K562 (cell line): ENCODE measurements around the gene HACD1. TPM values are rescaled to one million over a fixed set of nuclear protein-coding genes. Genes with fewer than 3 reads are reported as not detected.

Experiments
- CBFA2T2 ChIP-seq: fragments of 450-650 bp; conservative IDR thresholded peaks from 2 replicates; pipeline ENCODE4 v1.6.1; 2017; ENCODE audit warnings: mild to moderate bottlenecking
- CBX8 ChIP-seq: fragments of 200-600 bp; sonication (generic); IDR thresholded peaks from 2 replicates; pipeline ENCODE4 v1.6.1; 2012; ENCODE audit warnings: borderline replicate concordance, mixed run types, low read depth, mild to moderate bottlenecking, moderate library complexity, mixed read lengths, low read length, control low read depth, inconsistent platforms; ENCODE audit not compliant: poor library complexity, severe bottlenecking; ENCODE audit errors: extremely low read depth
- CEBPB ChIP-seq: fragments of 450-650 bp; IDR thresholded peaks from 2 replicates; pipeline ENCODE4 v1.6.1; 2016; ENCODE audit warnings: missing genetic modification characterization, missing compliant biosample characterization
- CEBPG ChIP-seq, 3 experiments: fragments of 200-800 bp in 1 of 3; sonication (Bioruptor generic) in 1 of 3; sonication (generic) in 1 of 3; formaldehyde crosslinking in 1 of 3; IDR thresholded peaks in 2 of 3; conservative IDR thresholded peaks in 1 of 3; 2 replicates each; pipeline versions ENCODE4 v1.6.1 to v1.8.0; 2016 to 2022; ENCODE audit warnings: missing compliant biosample characterization in 2 of 3, missing genetic modification characterization in 2 of 3, mild to moderate bottlenecking in 1 of 3, missing genetic modification reagents in 1 of 3
- EZH2 ChIP-seq: IDR thresholded peaks from 2 replicates; pipeline ENCODE4 v1.6.1; 2012; ENCODE audit warnings: low read depth, mild to moderate bottlenecking, inconsistent platforms, low read length, borderline replicate concordance
- HDAC3 ChIP-seq: fragments of 450-650 bp; IDR thresholded peaks from 2 replicates; pipeline ENCODE4 v1.6.1; 2018; ENCODE audit warnings: borderline replicate concordance, mild to moderate bottlenecking, moderate library complexity; ENCODE audit not compliant: partially characterized antibody
- HMGN3 ChIP-seq: IDR thresholded peaks from 2 replicates; pipeline ENCODE4 v1.6.1; 2011; ENCODE audit warnings: borderline replicate concordance, low read depth, mild to moderate bottlenecking, mixed read lengths, low read length; ENCODE audit not compliant: insufficient read length; ENCODE audit errors: extremely low read depth
- LCOR ChIP-seq: sonication (generic); formaldehyde crosslinking; IDR thresholded peaks from 2 replicates; pipeline ENCODE4 v1.8.0; 2022; ENCODE audit warnings: mild to moderate bottlenecking, missing genetic modification reagents
- MECOM ChIP-seq: fragments of 250-450 bp; sonication (Bioruptor Pico); IDR thresholded peaks from 2 replicates; pipeline ENCODE4 v1.8.0; 2022; ENCODE audit warnings: inconsistent platforms
- NCOR1 ChIP-seq: fragments of 450-650 bp; IDR thresholded peaks from 2 replicates; pipeline ENCODE4 v1.6.1; 2016; ENCODE audit warnings: mild to moderate bottlenecking, moderate library complexity
- RBM25 ChIP-seq: fragments of 200-400 bp; formaldehyde crosslinking; IDR thresholded peaks from 2 replicates; pipeline ENCODE4 v1.6.1; 2018; ENCODE audit warnings: low read length, low read depth, moderate library complexity; ENCODE audit not compliant: severe bottlenecking
- RFX7 ChIP-seq: fragments of 250-450 bp; sonication (Bioruptor Pico); IDR thresholded peaks from 2 replicates; pipeline ENCODE4 v1.5.1; 2021; ENCODE audit warnings: mild to moderate bottlenecking
- TCF3 ChIP-seq: sonication (generic); formaldehyde crosslinking; IDR thresholded peaks from 2 replicates; pipeline ENCODE4 v1.4.0; 2020; ENCODE audit warnings: mild to moderate bottlenecking, missing genetic modification reagents
- ZBTB8A ChIP-seq: fragments of 450-650 bp; IDR thresholded peaks from 2 replicates; pipeline ENCODE4 v1.6.1; 2018; ENCODE audit warnings: mild to moderate bottlenecking, moderate library complexity; ENCODE audit not compliant: partially characterized antibody
- ZNF75A ChIP-seq: fragments of 450-650 bp; formaldehyde crosslinking; IDR thresholded peaks from 2 replicates; pipeline ENCODE4 v1.4.0; 2020; ENCODE audit warnings: mild to moderate bottlenecking
- ZNF79 ChIP-seq: fragments of 250-450 bp; sonication (Bioruptor Pico); IDR thresholded peaks from 2 replicates; pipeline ENCODE4 v1.4.0; 2020; ENCODE audit warnings: low read depth, mild to moderate bottlenecking, moderate library complexity
- polyA plus RNA-seq, 8 experiments: library from polyadenylated mRNA; depleted of rRNA in 4 of 8; stranded (reverse) in 5 of 8; unstranded in 3 of 8; fragments of >200 nt; fragmentation: Nextera tagmentation in 2 of 8; fragmentation: Illumina TruSeq in 1 of 8; extraction: Ambion mirVana in 2 of 8; extraction: Trizol in 1 of 8; gene quantifications; 2 replicates each; pipeline versions ENCODE4 v1.2.1 to v1.2.3, GENCODE V29; 2011 to 2014; ENCODE audit warnings: inconsistent platforms in 1 of 8, missing spikeins in 1 of 8
- total RNA-seq, 7 experiments: library from RNA; depleted of rRNA in 6 of 7; stranded (reverse); fragments of >200 nt in 6 of 7; fragmentation: Illumina TruSeq in 2 of 7; extraction: Trizol in 2 of 7; gene quantifications; 2 replicates each; pipeline versions ENCODE4 v1.2.1 to v1.2.3, GENCODE V29; 2011 to 2021; ENCODE audit warnings: low replicate concordance in 1 of 7
- TF ChIP-seq, protein P1 (sequence below): fragments of 250-450 bp; sonication (Bioruptor Pico); IDR thresholded peaks from 2 replicates; pipeline ENCODE4 v1.4.0; 2020; ENCODE audit warnings: mild to moderate bottlenecking, moderate library complexity
- TF ChIP-seq, protein P2 (sequence below): fragments of 250-450 bp; sonication (Bioruptor Pico); IDR thresholded peaks from 2 replicates; pipeline ENCODE4 v1.5.0; 2021
- TF ChIP-seq, protein P3 (sequence below): fragments of 450-650 bp; IDR thresholded peaks from 2 replicates; pipeline ENCODE4 v1.6.1; 2016; ENCODE audit warnings: low read depth, mild to moderate bottlenecking, moderate library complexity
- TF ChIP-seq, protein P4 (sequence below): sonication (generic); formaldehyde crosslinking; IDR thresholded peaks from 2 replicates; pipeline ENCODE4 v1.8.0; 2022; ENCODE audit warnings: missing genetic modification reagents, mild to moderate bottlenecking, borderline replicate concordance

The HACD1 gene
- total and polyA plus RNA-seq, 9 of the 15 experiments (the other 6 are each of a cell fraction or from before 2014, with no cell fraction given): 0.99 to 4.5 (median 2.4) TPM

DNA sequence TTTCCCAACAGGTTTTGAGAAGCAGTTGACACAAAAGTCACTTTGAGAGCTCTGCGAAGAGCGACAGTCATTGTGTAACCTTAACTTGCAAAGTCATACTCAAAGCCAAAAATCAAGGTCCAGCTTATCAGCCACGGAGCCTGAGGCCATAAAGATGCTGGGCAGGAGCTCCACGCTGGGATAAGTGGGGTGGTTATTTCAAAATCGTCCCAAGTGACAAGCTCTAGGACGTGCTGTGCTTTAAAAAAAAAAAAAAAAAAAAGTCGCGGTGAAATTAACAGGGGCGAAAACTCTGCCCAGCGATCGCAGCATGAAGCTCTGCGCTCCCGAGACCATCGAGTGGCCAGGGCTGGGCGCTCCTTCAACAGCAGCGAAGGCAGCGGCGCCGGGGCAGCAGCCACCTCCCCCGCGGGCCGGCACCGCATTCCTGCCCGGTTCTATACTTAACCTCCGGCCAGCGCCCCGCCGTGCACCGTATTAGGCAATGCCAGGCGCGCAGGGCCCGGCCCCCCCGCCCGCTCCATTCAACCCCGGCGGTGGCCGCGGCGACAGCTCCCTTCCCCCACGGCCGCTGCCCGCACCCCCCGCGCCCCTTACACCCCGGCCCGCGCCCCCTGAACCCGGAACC lies 657 bp downstream of the HACD1 start (continued):
- TF ChIP-seq CBFA2T2 (0 out of 2 replicates have a peak, but pooled peaks have one; percentile 23), HDAC3 (no peak), ZNF79 (no peak), HMGN3 (no peak), TCF3 (peak; percentile 32; the same call in 1 of the 2 replicates), RFX7 (CRISPR knock-in tag) (no peak), CEBPG (CRISPR knock-in tag; IDR thresholded peaks at IDR 0.05) (no peak), CEBPG (tag; conservative IDR thresholded peaks at IDR 0.05 in 1 of 2, IDR thresholded peaks at IDR 0.05 in 1 of 2) (peak; percentile 56 to 67), RBM25 (no peak), NCOR1 (no peak; the same call in 1 of the 2 replicates), LCOR (CRISPR knock-in tag) (peak; percentile 87), ZBTB8A (no peak), MECOM (CRISPR knock-in tag) (no peak), ZNF75A (CRISPR knock-in tag) (no peak), EZH2 (no peak), CBX8 (no peak), CEBPB (tag) (peak; percentile 95)
- TF ChIP-seq, protein P1, sequence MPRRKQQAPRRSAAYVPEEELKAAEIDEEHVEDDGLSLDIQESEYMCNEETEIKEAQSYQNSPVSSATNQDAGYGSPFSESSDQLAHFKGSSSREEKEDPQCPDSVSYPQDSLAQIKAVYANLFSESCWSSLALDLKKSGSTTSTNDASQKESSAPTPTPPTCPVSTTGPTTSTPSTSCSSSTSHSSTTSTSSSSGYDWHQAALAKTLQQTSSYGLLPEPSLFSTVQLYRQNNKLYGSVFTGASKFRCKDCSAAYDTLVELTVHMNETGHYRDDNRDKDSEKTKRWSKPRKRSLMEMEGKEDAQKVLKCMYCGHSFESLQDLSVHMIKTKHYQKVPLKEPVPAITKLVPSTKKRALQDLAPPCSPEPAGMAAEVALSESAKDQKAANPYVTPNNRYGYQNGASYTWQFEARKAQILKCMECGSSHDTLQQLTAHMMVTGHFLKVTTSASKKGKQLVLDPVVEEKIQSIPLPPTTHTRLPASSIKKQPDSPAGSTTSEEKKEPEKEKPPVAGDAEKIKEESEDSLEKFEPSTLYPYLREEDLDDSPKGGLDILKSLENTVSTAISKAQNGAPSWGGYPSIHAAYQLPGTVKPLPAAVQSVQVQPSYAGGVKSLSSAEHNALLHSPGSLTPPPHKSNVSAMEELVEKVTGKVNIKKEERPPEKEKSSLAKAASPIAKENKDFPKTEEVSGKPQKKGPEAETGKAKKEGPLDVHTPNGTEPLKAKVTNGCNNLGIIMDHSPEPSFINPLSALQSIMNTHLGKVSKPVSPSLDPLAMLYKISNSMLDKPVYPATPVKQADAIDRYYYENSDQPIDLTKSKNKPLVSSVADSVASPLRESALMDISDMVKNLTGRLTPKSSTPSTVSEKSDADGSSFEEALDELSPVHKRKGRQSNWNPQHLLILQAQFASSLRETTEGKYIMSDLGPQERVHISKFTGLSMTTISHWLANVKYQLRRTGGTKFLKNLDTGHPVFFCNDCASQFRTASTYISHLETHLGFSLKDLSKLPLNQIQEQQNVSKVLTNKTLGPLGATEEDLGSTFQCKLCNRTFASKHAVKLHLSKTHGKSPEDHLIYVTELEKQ (CRISPR knock-in tag): no peak
- TF ChIP-seq, protein P2, sequence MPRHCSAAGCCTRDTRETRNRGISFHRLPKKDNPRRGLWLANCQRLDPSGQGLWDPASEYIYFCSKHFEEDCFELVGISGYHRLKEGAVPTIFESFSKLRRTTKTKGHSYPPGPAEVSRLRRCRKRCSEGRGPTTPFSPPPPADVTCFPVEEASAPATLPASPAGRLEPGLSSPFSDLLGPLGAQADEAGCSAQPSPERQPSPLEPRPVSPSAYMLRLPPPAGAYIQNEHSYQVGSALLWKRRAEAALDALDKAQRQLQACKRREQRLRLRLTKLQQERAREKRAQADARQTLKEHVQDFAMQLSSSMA (CRISPR knock-in tag): no peak
- TF ChIP-seq, protein P3, sequence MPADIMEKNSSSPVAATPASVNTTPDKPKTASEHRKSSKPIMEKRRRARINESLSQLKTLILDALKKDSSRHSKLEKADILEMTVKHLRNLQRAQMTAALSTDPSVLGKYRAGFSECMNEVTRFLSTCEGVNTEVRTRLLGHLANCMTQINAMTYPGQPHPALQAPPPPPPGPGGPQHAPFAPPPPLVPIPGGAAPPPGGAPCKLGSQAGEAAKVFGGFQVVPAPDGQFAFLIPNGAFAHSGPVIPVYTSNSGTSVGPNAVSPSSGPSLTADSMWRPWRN: 0 out of 2 replicates have a peak, but pooled peaks have one; percentile 28
- TF ChIP-seq, protein P4, sequence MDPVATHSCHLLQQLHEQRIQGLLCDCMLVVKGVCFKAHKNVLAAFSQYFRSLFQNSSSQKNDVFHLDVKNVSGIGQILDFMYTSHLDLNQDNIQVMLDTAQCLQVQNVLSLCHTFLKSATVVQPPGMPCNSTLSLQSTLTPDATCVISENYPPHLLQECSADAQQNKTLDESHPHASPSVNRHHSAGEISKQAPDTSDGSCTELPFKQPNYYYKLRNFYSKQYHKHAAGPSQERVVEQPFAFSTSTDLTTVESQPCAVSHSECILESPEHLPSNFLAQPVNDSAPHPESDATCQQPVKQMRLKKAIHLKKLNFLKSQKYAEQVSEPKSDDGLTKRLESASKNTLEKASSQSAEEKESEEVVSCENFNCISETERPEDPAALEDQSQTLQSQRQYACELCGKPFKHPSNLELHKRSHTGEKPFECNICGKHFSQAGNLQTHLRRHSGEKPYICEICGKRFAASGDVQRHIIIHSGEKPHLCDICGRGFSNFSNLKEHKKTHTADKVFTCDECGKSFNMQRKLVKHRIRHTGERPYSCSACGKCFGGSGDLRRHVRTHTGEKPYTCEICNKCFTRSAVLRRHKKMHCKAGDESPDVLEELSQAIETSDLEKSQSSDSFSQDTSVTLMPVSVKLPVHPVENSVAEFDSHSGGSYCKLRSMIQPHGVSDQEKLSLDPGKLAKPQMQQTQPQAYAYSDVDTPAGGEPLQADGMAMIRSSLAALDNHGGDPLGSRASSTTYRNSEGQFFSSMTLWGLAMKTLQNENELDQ (CRISPR knock-in tag): no peak
